Measurements from ENCODE around the gene SERPINA5.
"Not testable (repeated sequence)": the region's sequence is repeated elsewhere in the genome, so short reads cannot be mapped to it uniquely, and the experiment has no call there.

Gene SERPINA5

DNA sequence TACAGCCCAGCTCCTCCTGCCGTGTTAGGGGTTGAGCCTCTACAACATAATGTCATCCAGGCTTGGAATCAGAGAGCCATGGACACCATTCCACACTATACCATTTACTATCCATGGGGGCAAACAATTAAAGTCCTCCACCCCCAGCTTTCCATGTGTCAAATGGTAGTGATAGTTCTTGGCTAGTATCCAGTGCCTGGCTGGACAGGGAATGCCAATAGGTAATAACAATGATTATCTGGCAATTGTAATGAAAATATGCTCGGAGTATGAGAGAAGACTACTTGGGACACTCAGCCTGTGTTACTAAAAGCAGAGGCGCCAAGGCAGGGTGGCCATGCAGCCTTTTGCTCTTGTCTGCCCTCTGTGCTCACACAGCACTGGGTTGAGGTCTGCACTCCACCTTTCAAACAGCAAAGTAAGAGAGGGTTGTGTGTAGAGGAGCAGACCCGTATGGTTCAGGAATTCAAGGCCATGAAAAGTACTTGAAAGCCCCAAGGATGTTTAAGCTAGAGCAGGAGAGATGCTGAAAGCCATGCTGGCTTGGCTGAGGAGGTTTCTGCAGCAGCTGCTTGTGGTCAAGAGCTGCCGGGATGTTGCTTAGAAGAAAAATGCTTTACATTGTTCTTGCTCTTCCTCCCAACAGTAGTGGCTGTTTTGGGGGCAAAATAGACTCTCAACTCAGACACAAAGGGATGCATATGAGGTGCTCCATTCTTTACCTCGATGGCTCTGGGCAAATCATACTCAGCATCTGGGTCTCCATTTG lies 41.6 kb downstream of the SERPINA5 start:
- no peak for DNase-seq (ENCODE audit: low read depth)

DNA sequence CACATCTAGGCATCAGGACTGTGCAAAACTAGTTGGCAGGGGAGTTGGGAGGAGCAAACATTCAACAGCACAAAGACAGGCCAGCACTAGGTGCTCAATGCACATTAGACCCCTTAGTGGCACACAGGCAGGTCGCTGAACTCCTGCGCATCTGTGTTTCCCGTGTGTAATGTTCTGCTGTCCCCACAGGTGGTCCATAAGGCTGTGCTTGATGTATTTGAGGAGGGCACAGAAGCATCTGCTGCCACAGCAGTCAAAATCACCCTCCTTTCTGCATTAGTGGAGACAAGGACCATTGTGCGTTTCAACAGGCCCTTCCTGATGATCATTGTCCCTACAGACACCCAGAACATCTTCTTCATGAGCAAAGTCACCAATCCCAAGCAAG lies 42.2 kb downstream of the SERPINA5 start:
- no peak for DNase-seq (ENCODE audit: low read depth)

GRCh38 chr14:94623856-94624499 lies 42.8 kb downstream of the SERPINA5 start:
- no peak for DNase-seq (ENCODE audit: low read depth)

GRCh38 chr14:94624537-94625352 lies 43.5 kb downstream of the SERPINA5 start:
- no peak for DNase-seq (ENCODE audit: low read depth)

DNA sequence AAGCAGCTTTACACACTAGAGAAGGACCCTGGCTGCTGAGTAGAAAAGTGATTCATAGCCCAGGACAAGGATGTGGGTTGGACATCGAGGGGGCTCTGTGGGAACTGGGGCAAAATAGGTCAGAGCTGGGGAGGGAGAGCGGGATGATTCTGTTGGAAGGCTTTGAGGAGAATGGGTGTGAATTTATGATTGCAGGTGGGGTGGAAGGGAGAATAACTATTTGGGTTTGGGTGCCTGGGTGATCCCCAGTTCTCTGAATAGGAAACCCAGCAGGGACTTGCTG lies 44.1 kb downstream of the SERPINA5 start:
- DNase-seq (ENCODE audit: low read depth): no peak

GRCh38 chr14:94628578-94628977 lies 47.4 kb downstream of the SERPINA5 start:
- no peak for DNase-seq (ENCODE audit: low read depth)

GRCh38 chr14:94630396-94630795 lies 49.2 kb downstream of the SERPINA5 start:
- no peak for DNase-seq (ENCODE audit: low read depth)

- no peak for DNase-seq (ENCODE audit: low read depth)
Observed at GRCh38 chr14:94631050-94631449, 49.8 kb downstream of the SERPINA5 start.

- no peak for DNase-seq (ENCODE audit: low read depth)
Observed at GRCh38 chr14:94631536-94632304, 50.5 kb downstream of the SERPINA5 start.

DNA sequence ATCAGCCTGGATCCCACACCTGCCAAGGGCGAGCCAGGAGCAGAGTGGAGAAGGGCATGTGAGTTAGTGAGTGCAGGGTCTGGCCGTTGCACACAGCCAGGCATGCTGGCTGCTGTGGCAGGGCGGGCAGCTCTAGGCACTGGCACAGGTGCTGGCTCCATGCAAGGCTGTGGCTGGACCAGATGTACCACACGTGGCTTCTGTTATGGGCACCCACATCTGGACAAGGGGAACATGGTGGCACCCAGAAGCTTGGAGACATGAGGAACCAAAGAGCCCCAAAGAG lies 51.0 kb downstream of the SERPINA5 start:
- no peak for DNase-seq (ENCODE audit: low read depth)

DNA sequence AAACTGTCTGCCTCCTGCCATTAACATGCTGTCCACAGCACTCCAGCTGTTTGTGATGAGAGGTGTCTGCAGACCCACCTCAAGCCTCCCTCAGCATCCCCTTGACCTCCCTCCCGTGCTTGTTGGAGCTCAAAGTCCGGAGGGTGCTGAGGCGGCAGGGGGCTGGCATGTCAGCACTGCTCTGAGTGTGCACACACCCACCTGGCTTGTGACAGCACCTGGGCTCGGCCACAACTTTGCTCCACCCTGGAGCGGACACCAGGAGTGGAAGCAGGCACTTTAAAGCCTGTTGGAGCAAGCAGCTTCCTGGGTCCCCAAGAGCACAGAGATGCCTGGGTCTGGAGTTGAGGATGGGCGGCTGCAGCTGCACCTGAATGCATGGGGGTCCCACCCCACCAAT lies 51.9 kb downstream of the SERPINA5 start:
- DNase-seq (ENCODE audit: low read depth): no peak

- DNase-seq (ENCODE audit: low read depth): no peak
Observed at GRCh38 chr14:94635154-94635553, 53.9 kb downstream of the SERPINA5 start.

- DNase-seq (ENCODE audit: low read depth): no peak
Observed at GRCh38 chr14:94636744-94637412, 55.7 kb downstream of the SERPINA5 start.

GRCh38 chr14:94637814-94638213 lies 56.6 kb downstream of the SERPINA5 start:
- not testable (repeated sequence) for DNase-seq (ENCODE audit: low read depth)

GRCh38 chr14:94638339-94638738 lies 57.1 kb downstream of the SERPINA5 start:
- no peak for DNase-seq (ENCODE audit: low read depth)

DNA sequence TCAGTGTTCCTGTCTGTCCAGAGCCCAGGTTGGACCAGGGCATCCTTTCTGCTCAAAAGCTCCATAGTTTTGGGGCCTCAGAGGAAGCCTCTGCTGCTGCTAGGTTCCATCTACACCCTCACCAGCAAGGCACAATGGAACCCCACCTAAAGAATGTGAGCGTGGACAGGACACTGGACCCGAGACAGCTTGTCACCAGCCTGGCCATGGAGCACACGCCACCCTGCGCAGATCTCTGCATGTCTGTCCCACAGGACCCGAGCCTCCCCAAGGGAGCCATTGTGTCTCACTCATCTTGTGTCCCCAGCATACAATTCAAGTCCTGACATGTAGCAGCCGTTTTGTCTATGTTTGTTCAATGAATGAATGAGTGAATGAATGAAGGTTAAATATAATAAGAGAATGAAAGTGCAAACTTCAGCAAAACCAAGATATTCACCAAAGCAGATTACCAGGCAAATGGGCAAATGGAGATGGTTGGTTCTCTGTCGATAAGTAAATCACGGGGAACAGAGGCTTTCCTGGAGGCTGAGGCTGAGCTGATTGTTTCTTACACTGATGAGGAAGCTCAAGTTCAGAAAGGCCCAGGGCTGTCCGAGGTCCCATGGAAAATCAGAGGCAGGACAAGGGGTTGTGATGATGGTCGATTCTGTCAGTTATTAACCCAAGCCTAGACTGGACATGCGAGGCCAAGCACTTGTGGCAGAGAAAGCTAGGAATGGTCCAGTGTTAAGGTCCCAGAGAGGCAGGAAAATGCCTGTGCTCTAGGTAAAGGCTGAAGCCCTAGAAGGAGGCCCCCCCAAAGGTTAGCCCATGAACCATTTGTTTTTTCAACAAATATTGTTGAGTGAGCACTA lies 58.0 kb downstream of the SERPINA5 start:
- DNase-seq (ENCODE audit: low read depth): no peak

- DNase-seq (ENCODE audit: low read depth): no peak
Observed at GRCh38 chr14:94640721-94641631, 59.8 kb downstream of the SERPINA5 start.

DNA sequence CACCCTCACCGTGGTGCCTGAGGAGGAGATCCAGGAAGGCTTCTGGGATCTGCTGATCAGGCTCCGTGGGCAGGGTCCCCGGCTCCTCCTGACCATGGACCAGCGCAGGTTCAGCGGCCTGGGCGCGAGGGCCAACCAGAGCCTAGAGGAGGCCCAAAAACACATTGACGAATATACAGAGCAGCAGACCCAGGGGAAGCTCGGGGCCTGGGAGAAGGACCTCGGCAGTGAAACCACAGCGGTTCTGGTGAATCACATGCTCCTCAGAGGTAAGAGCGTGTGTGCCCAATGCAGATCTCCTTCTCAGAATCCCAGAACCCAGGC lies 60.4 kb downstream of the SERPINA5 start:
- no peak for DNase-seq (ENCODE audit: low read depth)

Data from stimulated activated CD8-positive, alpha-beta memory T cell treated with anti-CD3 and anti-CD28 coated beads, Interleukin-12 subunit alpha, Interleukin-12 subunit beta, amount 100 ng/mL, for 1 hour (primary cell).